ENCODE data around the gene MED9. TPM values are rescaled to one million over a fixed set of nuclear protein-coding genes. Genes with fewer than 3 reads are reported as not detected.

MED9 gene
- total and polyA plus RNA-seq, 2 of the 4 experiments (the other 2 are of a cell fraction), result 6.1 to 10.1 TPM

DNA sequence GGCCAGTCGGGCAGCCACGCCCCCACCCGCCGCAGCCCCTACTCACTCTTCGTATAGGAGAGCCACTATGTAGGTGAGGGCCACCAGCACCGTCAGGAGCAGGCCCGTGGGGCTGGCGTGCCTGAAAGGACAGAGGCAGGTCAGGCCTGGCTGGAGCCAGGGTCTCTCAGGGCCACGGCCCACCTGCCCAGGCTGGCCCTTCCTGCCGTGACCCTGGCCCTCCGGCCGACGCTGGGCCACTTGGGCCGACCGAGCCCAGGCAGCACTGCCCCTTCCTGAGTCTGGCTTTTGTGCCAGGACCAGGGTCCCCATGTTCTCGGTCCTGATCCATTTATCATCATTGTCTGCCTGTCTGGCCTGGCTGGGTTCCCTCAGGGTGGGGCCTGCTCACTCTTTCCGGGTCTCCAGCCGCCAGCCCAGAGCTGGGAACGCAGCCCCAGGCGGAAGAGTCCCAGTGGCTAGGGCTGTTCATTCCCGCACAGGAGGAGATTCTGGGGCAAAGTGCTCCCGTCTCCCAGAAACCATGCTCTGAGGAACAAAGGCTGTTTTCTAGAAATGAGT, 29.5 kb downstream of the MED9 start:
- Histone ChIP-seq H3K4me3 (ENCODE audit: insufficient read depth, low read depth, low read length) (no peak overlapping the region), H3K9ac (ENCODE audit: low read depth, low read length) (no peak overlapping the region), H2BK20ac (ENCODE audit: low read depth, low read length) (no peak overlapping the region), H3K56ac (ENCODE audit: extremely low read depth, insufficient read depth, low read length) (no peak overlapping the region), H4K20me1 (ENCODE audit: insufficient read depth, low read length) (peaks cover under 1% of the 10 kb centered on the region; the same call in 1 of the 2 replicates), H3K4ac (ENCODE audit: low read depth, low read length) (no peak overlapping the region), H3K9me1 (ENCODE audit: insufficient read depth, low read length) (no peaks in the 10 kb centered on the region), H3K79me1 (ENCODE audit: low read depth in 1 of 2, low read length in 2 of 2) (no peaks in the 10 kb centered on the region), H2BK120ac (ENCODE audit: low read depth, low read length) (no peak overlapping the region), H4K91ac (ENCODE audit: insufficient read depth, low read depth, low read length) (no peak overlapping the region), H2AK9ac (replicated peaks; ENCODE audit: low read depth, low read length, poor library complexity) (no peak overlapping the region), H4K5ac (ENCODE audit: low read depth, low read length) (no peak overlapping the region), H3K14ac (replicated peaks; ENCODE audit: low read depth, low read length) (no peak overlapping the region), H2AFZ (replicated peaks; ENCODE audit: low read length, poor library complexity) (no peak overlapping the region), H3K9me3 (ENCODE audit: control insufficient read depth, insufficient read depth, low read length) (no peaks in the 10 kb centered on the region), H2AK5ac (ENCODE audit: low read depth, low read length) (no peak overlapping the region), H2BK5ac (ENCODE audit: low read depth, low read length, poor library complexity, severe bottlenecking) (no peak overlapping the region), H3K4me2 (ENCODE audit: low read depth, low read length) (no peak overlapping the region), H3K36me3 (ENCODE audit: control insufficient read depth, insufficient read depth, low read length) (no peaks in the 10 kb centered on the region), H3K27me3 (ENCODE audit: control insufficient read depth, insufficient read depth, low read length) (0 out of 2 replicates have a peak, but pooled peaks cover 1% of the 10 kb centered on the region), H3K27ac (ENCODE audit: insufficient read depth, low read length) (no peak overlapping the region), H3K18ac (ENCODE audit: low read depth, low read length) (no peak overlapping the region), H3K4me1 (ENCODE audit: control insufficient read depth, insufficient read depth, low read length) (no peaks in the 10 kb centered on the region), H2BK15ac (ENCODE audit: low read depth, low read length) (no peak overlapping the region), H4K8ac (ENCODE audit: low read depth in 2 of 2, low read length in 2 of 2) (no peak overlapping the region), H3K23ac (ENCODE audit: low read depth, low read length) (no peak overlapping the region)
- ChIA-PET CTCF (no interaction called here), POLR2A (ENCODE audit: unreplicated experiment) (no interaction called here)
- DNase-seq (no peak), ATAC-seq (ENCODE audit: low read depth) (no peak)
- no TSS peak for BruUV-seq (replicated peaks)
- in situ Hi-C loops (cut with MboI; ENCODE audit: low sequenced_read_pairs) (no loop called here), dilution Hi-C loops (cut with HindIII; ENCODE audit: low sequenced_read_pairs, unreplicated experiment) (no loop called here), intact Hi-C loops (cut with micrococcal nuclease) (no loop called here)
- TF ChIP-seq MXI1 (IDR thresholded peaks at IDR 0.05; ENCODE audit: borderline replicate concordance, low read depth, low read length) (no peak), RAD21 (IDR thresholded peaks at IDR 0.05; ENCODE audit: low read length) (no peak), CEBPB (IDR thresholded peaks at IDR 0.05; ENCODE audit: low read depth, low read length) (no peak), NFE2L2 (IDR thresholded peaks at IDR 0.05; ENCODE audit: low read depth, low read length) (no peak), FOS (IDR thresholded peaks at IDR 0.05; ENCODE audit: low read depth, low read length) (no peak), MAFK (IDR thresholded peaks at IDR 0.05; ENCODE audit: low read depth, low read length) (no peak), RFX5 (IDR thresholded peaks at IDR 0.05; ENCODE audit: low read depth, low read length) (no peak)
- TF ChIP-seq, protein P1, sequence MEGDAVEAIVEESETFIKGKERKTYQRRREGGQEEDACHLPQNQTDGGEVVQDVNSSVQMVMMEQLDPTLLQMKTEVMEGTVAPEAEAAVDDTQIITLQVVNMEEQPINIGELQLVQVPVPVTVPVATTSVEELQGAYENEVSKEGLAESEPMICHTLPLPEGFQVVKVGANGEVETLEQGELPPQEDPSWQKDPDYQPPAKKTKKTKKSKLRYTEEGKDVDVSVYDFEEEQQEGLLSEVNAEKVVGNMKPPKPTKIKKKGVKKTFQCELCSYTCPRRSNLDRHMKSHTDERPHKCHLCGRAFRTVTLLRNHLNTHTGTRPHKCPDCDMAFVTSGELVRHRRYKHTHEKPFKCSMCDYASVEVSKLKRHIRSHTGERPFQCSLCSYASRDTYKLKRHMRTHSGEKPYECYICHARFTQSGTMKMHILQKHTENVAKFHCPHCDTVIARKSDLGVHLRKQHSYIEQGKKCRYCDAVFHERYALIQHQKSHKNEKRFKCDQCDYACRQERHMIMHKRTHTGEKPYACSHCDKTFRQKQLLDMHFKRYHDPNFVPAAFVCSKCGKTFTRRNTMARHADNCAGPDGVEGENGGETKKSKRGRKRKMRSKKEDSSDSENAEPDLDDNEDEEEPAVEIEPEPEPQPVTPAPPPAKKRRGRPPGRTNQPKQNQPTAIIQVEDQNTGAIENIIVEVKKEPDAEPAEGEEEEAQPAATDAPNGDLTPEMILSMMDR (conservative IDR thresholded peaks at IDR 0.05; ENCODE audit: low read depth, low read length), result no peak
- TF ChIP-seq, protein P2, sequence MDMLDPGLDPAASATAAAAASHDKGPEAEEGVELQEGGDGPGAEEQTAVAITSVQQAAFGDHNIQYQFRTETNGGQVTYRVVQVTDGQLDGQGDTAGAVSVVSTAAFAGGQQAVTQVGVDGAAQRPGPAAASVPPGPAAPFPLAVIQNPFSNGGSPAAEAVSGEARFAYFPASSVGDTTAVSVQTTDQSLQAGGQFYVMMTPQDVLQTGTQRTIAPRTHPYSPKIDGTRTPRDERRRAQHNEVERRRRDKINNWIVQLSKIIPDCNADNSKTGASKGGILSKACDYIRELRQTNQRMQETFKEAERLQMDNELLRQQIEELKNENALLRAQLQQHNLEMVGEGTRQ (IDR thresholded peaks at IDR 0.05; ENCODE audit: low read depth, low read length), result no peak
- TF ChIP-seq, protein P3, sequence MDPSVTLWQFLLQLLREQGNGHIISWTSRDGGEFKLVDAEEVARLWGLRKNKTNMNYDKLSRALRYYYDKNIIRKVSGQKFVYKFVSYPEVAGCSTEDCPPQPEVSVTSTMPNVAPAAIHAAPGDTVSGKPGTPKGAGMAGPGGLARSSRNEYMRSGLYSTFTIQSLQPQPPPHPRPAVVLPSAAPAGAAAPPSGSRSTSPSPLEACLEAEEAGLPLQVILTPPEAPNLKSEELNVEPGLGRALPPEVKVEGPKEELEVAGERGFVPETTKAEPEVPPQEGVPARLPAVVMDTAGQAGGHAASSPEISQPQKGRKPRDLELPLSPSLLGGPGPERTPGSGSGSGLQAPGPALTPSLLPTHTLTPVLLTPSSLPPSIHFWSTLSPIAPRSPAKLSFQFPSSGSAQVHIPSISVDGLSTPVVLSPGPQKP (IDR thresholded peaks at IDR 0.05; ENCODE audit: borderline replicate concordance, low read depth, low read length), result no peak
- 87% methylated on average over 19 of the region's 22 CpGs; no CpG with 5 or more reads in 1 of the 2 experiments for WGBS, 2 experiments (ENCODE audit: extremely low coverage in 2 of 2, insufficient read length in 1 of 2)
